ENCODE measurements around the gene NIPAL3.
A peak's percentile ranks its signal among the peaks of the same experiment; 100 is the strongest.
"Not testable (repeated sequence)": the region's sequence is repeated elsewhere in the genome, so short reads cannot be mapped to it uniquely, and the experiment has no call there.

Gene NIPAL3

DNA sequence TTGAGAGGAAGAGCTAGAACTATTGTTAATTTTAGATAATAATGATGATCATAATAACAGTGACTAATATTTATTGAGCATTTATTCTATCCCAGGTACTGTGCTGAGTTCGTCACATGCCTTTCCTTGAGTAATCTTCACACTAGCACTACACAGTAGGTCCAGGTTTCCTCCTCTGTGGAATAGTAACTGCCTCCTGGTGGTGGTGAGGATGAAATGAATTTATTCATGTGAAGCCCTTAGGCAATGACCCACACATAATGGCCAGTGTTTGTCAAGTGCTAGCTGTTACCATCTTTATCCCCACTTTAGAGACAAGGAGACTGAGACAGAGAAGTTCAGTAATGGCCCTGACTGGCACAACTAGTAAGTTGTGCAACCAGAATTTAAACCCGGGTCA, 5.9 kb downstream of the NIPAL3 start:
- no peak for DNase-seq

- no peak for DNase-seq
These were observed 8.6 kb downstream of the NIPAL3 start for GRCh38 chr1:24424207-24424606.

- no peak for DNase-seq
These were observed 9.4 kb downstream of the NIPAL3 start for GRCh38 chr1:24424990-24425389.

GRCh38 chr1:24425441-24425840, 9.8 kb downstream of the NIPAL3 start:
- no peak for DNase-seq

GRCh38 chr1:24425922-24426321, 10.3 kb downstream of the NIPAL3 start:
- no peak for DNase-seq

DNA sequence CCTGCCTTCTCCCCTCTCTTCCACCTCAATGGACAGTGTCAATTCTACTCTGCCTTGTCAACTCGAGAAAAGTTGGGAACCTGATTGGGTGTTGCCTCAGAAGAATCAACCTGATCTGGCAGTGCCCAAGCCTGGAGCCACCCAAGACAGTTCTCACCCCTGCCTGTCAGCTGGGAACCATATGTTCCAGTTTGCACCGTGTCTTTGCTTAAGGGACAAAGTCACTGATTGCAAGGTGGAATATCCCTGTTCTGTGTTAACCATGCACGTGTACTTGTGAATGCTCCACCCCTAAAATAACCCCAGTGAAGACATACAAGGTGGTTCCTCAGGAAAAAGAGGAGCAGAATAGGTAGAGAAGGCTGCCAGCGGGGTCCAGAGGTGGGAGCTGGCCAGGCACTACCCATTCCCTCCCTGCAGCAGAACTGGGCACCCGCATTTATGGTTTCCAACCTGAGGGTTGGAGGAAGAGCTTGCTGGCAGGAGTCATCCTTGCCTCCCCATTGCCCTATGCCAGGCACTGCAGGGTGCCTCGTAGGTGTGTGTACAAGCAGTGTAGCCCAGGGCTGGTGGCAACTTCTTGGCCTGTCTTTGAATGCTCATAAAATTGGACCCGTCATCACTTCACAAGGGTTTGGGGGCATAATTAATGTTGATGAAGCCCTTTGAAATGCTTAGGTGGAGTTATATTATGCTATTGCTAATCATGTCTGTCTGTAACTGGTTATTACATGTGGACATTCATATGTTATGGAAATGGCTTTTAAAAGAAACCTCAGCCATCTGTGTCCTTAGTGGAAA, 11.3 kb downstream of the NIPAL3 start:
- no peak for DNase-seq

GRCh38 chr1:24427545-24427862, 11.9 kb downstream of the NIPAL3 start:
- DNase-seq: no peak

- peak in 22 of 56 donors; percentile 13 to 60 (median 24) for DNase-seq
These were observed 20.3 kb downstream of the NIPAL3 start for GRCh38 chr1:24435782-24436365.

DNA sequence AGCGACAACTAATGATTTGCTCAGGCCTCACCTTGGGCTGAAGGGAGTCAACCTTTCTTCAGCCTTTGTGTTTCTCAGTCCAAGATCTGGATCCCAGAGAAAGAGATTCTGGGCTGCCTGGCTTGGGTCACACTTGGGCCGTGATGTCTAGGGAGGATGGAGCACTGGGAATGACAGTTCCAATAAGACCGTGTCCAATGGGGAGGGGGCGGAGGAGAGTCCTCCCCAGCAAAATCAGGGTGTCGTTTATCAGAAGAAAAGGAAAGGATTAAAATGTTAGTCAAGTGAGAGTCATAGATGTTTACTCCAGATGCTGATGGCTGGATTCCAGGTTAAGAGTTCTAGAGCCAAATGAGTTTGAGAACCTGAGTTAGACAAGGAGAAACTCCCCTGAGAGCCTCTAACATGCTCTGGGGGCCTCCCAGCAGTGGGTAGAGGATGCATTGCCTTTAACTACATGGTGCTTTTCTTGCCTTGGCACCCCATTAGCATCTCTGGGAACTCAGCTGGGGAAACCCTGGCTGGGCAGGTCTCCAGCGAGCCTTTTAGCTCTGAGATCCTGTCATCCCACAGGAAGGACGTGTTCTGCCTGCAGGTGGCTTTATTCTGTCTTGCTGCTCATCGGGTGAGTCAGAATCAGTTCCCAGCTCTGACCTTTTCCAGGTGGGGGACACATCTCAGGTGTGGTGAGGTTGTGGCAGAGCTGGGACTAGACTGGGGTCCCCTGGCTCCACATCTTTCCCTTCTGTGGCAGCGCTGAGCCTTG, 22.2 kb downstream of the NIPAL3 start:
- DNase-seq: peak in 1 of 56 donors; percentile 47

- peak in 42 of 56 donors; percentile 5 to 67 (median 33) for DNase-seq
These were observed 22.9 kb downstream of the NIPAL3 start for GRCh38 chr1:24438423-24438901.

DNA sequence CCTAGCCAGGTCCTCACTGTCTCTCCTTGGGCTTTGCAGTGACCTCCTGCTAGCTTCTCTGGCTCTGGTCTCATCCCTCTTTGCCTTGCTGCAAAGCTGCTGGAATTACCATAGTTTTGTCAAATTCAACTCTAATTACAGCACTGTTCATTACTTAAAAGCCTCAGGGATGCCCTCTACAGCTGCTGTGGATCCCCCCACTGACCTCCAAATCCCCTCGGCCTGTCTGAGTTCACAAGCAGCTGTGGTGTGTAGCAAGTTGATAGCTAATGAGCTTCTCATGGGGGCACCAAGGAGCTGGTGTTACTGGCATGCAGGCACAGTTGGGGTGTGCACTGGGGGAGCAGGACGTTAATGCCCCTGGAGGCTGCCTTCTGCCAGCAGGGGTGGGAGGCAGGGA, 24.8 kb downstream of the NIPAL3 start:
- no peak for DNase-seq

DNA sequence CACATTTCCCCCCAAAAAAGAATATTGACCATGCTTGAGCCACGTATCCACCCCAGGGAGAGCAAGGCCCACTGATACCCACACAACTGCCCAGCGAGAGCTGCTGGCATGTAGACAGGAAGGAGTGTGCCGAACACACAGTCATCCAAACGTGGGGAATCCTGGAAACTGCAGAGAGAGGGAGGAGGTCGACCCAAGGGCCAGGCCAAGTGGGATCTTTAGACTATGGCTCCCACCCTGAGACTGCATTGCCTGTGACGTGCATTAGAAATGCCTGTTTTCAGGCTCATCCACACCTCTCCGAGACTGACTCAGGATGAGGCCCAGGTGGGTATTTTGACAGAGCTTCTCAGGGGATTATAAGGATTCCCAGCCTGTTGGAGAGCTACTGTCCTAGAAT, 25.9 kb downstream of the NIPAL3 start:
- DNase-seq: no peak

DNA sequence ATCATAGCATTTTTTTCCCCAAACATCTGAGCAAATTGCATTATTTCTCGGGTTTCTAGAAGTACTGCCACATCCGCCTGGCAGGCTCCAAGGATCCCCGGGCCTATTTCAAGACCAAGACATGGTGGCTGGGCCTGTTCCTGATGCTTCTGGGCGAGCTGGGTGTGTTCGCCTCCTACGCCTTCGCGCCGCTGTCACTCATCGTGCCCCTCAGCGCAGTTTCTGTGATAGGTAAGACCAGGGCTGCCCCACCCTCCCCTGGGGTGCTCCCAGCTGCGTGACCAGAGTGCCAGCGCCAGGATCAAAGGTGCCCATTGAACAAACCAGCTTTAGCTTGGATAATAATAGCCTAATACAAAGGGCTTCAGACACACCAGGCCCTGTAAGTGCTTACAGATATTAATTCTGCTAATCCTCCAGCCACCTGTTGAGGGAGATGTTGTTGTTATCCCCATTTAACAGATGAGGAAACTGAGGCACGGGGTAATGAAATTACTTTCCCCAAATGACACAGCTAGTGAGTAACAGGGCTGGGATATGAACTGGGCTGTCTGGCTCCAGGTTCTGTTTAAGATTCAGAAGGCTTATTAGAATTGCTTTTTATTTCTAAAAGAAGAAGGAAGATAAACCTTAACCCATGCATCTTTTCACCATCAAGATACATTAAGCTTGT, 26.5 kb downstream of the NIPAL3 start:
- peak in 2 of 56 donors; percentile 13 to 27 for DNase-seq

- peak in 2 of 56 donors; percentile 20 to 22 for DNase-seq
These were observed 27.2 kb downstream of the NIPAL3 start for GRCh38 chr1:24442764-24443163.

DNA sequence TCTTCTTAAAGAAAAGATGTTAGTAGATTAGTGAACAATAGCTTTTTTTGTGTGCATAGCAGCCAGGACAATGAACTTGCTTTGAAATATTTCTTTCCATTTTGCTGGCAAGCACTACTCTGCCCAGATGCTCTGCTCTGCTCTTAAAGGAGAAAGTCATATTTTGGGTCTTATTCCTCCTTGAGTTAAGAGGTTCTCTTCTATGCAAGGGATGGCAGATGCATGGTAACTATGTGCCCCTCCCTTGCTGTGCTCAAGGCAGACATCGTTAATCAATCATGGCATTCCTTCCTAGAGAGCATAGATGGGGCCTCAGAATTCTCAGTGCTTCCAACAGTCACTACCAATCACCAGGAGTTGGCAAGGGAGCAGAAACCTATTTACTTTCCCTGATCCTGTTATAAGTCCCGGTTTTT, 27.6 kb downstream of the NIPAL3 start:
- DNase-seq: peak in 17 of 56 donors; percentile 5 to 54 (median 21)

DNA sequence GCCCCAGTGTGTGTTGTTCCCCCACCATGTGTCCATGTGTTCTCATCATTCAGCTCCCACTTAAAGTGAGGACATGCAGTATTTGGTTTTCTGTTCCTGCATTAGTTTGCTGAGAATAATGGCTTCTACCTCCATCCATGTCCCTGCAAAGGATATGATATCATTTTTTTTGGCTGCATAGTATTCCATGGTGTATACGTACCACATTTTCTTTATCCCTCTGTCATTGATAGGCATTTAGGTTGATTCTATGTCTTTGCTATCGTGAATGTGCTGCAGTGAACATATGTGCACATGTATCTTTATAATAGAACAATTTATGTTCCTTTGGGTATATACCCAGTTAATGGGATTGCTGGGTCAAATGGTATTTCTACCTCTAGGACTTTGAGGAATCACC, 30.8 kb downstream of the NIPAL3 start:
- DNase-seq: not testable (repeated sequence)

GRCh38 chr1:24450316-24450715, 34.7 kb downstream of the NIPAL3 start:
- no peak for DNase-seq

DNA sequence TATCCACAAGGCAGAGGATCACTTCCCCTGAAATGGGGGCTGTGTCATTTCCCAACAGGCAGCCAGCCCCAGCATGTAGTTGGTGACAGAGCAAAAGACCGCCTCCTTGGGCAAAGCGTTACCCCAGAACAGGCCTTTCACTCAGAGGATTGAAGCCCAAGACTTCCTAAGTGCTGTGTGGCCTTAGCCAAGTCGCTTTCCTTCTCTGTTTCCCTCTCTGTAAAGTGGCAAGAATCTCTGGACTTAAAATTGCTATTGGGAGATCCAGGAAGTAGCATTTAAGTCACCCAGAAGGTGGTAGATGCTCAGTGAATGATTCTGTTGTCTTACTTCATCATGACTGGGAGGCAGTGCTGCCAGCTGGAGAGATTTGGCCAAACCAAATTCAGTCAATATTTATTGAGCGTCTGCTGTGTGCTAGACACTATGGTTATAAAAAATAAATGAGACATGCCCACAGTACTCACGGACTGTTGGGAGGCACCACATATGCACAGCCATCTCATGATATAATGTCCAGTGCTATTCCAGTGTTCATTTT, 35.3 kb downstream of the NIPAL3 start:
- DNase-seq: no peak

GRCh38 chr1:24451746-24452145, 36.1 kb downstream of the NIPAL3 start:
- no peak for DNase-seq

- DNase-seq: no peak
These were observed 37.4 kb downstream of the NIPAL3 start for GRCh38 chr1:24452922-24453485.

GRCh38 chr1:24454673-24455072, 39.1 kb downstream of the NIPAL3 start:
- no peak for DNase-seq
